Measurements from ENCODE around the gene VAV3. TPM values are rescaled to one million over a fixed set of nuclear protein-coding genes. Genes with fewer than 3 reads are reported as not detected.

Gene VAV3
- total RNA-seq, 4 donors from 2014 or later = 2.2 to 20.4 (median 4.0) TPM

GRCh38 chr1:107776900-107777663 is 187.9 kb downstream of the VAV3 start:
- TF ChIP-seq CTCF (IDR thresholded peaks at IDR 0.05) (no peak), EP300 (IDR thresholded peaks at IDR 0.05) (no peak), POLR2A (IDR thresholded peaks at IDR 0.05) (no peak)
- H3K4me3 ChIP-seq = no peak overlapping the region
- no peaks in the 10 kb centered on the region for H3K36me3 ChIP-seq
- no peaks in the 10 kb centered on the region for H3K27me3 ChIP-seq
- H3K9me3 ChIP-seq = no peaks in the 10 kb centered on the region
- peaks cover 0 to 3% (median 0%) of the 10 kb centered on the region in 4 donors for H3K4me1 ChIP-seq
- 72 to 76% methylated on average over 4 of the region's 4 CpGs for WGBS, 2 donors
- no peak for DNase-seq (ENCODE audit: low spot score in 2 of 2)
- no peak overlapping the region for H3K27ac ChIP-seq

GRCh38 chr1:107771377-107771776 is 193.6 kb downstream of the VAV3 start:
- H3K4me1 ChIP-seq = no peaks in the 10 kb centered on the region
- no peaks in the 10 kb centered on the region for H3K9me3 ChIP-seq
- TF ChIP-seq CTCF (IDR thresholded peaks at IDR 0.05) (no peak), EP300 (IDR thresholded peaks at IDR 0.05) (no peak), POLR2A (IDR thresholded peaks at IDR 0.05) (no peak)
- DNase-seq (ENCODE audit: low spot score in 2 of 2) = no peak
- 94% methylated on average over 13 of the region's 13 CpGs for WGBS, 2 donors
- H3K4me3 ChIP-seq = no peak overlapping the region
- H3K27me3 ChIP-seq = no peaks in the 10 kb centered on the region
- no peak overlapping the region for H3K27ac ChIP-seq
- H3K36me3 ChIP-seq = no peaks in the 10 kb centered on the region

- no peak for TF ChIP-seq CTCF (IDR thresholded peaks at IDR 0.05)
- TF ChIP-seq POLR2A (IDR thresholded peaks at IDR 0.05) = no peak
- no peak for TF ChIP-seq EP300 (IDR thresholded peaks at IDR 0.05)
- no peak overlapping the region for H3K4me3 ChIP-seq
- DNase-seq (ENCODE audit: low spot score in 2 of 2) = no peak
- H3K27me3 ChIP-seq = no peaks in the 10 kb centered on the region
- H3K36me3 ChIP-seq = no peaks in the 10 kb centered on the region
- WGBS, 2 donors = 79% methylated on average over 3 of the region's 3 CpGs
- no peak overlapping the region for H3K27ac ChIP-seq
- H3K9me3 ChIP-seq = no peaks in the 10 kb centered on the region
- H3K4me1 ChIP-seq = no peaks in the 10 kb centered on the region
Measured at GRCh38 chr1:107767156-107767582, 197.8 kb downstream of the VAV3 start.

- Histone ChIP-seq H3K36me3 (no peaks in the 10 kb centered on the region), H3K27me3 (no peaks in the 10 kb centered on the region), H3K9me3 (no peaks in the 10 kb centered on the region), H3K4me1 (no peaks in the 10 kb centered on the region), H3K4me3 (no peak overlapping the region), H3K27ac (no peak overlapping the region)
- DNase-seq (ENCODE audit: low spot score in 2 of 2) = no peak
- WGBS, 2 donors = 19 to 30% methylated on average over 1 of the region's 1 CpG
- TF ChIP-seq POLR2A (IDR thresholded peaks at IDR 0.05) (no peak), EP300 (IDR thresholded peaks at IDR 0.05) (no peak), CTCF (IDR thresholded peaks at IDR 0.05) (no peak)
Measured at GRCh38 chr1:107766533-107766932, 198.4 kb downstream of the VAV3 start.

- H3K4me1 ChIP-seq = no peaks in the 10 kb centered on the region
- H3K9me3 ChIP-seq = no peaks in the 10 kb centered on the region
- TF ChIP-seq EP300 (IDR thresholded peaks at IDR 0.05) = no peak
- no peak for TF ChIP-seq CTCF (IDR thresholded peaks at IDR 0.05)
- TF ChIP-seq POLR2A (IDR thresholded peaks at IDR 0.05) = no peak
- H3K27ac ChIP-seq = no peak overlapping the region
- no peaks in the 10 kb centered on the region for H3K27me3 ChIP-seq
- DNase-seq (ENCODE audit: low spot score in 2 of 2) = no peak
- WGBS, 2 donors = 75 to 78% methylated on average over 6 of the region's 6 CpGs
- no peaks in the 10 kb centered on the region for H3K36me3 ChIP-seq
- no peak overlapping the region for H3K4me3 ChIP-seq
Measured at GRCh38 chr1:107762751-107763390, 202.1 kb downstream of the VAV3 start.
